Pons (tissue), 1 donor: ENCODE results near the gene ADARB1.
A peak's percentile ranks its signal among the peaks of the same experiment; 100 is the strongest.
"Not testable (repeated sequence)": the region's sequence is repeated elsewhere in the genome, so short reads cannot be mapped to it uniquely, and the experiment has no call there.

ENCODE experiments used
- DNase-seq: peaks from one replicate; pipeline ENCODE4 v3.0.0-alpha.2; 2016; ENCODE audit warnings: low spot score

The ADARB1 gene

DNA sequence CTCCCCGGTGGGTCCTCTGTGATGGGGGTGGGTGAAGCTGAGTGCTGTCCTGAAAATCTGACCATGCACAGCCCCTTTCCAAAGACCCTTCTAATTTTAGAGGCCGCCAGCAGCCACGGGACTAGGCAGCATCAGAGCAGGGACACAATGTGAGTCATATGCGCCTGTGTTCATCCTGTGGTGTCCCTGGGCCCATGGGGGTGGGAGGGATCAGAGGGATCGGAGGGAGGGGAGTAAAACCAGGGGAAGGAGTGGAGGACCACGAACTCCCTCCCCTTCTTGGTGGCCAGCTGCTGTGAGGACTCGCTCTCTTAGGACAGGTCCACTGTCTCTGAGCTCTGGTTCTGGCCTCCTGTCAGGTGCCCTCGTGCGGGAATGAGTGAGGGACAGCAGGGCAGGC is 61.5 kb downstream of the ADARB1 start:
- no peak for DNase-seq

DNA sequence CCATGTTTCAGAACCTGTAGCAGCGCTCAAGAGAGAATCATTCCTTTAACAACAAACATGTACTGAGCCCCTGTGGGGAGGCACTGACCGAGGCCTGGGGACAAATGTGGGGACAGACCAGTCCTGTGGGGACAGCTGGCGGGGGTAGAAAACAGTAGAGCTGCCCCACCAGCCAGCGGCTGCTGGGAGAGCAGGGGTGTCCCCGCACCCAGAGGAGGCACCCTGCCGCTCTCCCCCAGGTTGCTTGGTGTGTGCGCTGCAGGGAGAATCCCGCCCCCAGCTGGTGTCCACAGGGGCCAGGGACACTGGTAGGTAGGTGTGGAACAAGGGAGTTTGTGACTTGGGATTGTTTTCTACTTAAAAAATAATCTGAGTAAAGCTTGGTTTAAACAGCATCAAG is 62.1 kb downstream of the ADARB1 start:
- no peak for DNase-seq

DNA sequence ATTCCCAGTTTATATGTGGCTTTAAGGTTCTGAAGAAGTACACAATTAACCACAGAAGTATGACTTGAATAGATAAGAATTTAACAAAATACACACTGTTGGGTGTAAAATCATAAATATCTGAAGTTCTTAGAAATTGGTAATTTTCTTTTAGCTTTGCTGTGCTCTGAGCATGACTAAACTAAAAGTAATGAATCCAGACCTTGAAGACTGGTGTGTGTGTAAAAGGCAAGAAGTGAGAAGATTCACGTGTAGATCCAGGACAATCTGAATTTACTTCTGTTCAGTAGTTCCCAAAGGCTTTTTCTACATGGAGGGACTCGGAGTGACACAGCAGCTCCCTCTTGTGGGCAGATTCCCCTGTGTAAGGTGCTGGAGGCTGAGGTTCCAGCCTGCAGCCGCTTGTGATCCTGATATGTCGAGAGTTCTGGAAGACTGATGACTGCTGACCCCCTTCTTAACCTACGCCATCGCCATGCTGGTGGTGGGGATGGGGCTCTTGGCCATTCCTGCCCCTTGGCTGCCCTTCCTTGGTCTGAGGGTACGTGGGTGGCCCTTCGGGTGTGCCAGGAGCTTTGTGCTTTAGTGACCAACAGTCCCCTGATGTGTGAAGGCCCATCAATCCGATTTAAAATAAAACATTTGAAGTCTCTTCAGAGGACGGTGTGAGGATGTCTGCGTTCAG is 62.7 kb downstream of the ADARB1 start:
- peak; percentile 85 for DNase-seq

DNA sequence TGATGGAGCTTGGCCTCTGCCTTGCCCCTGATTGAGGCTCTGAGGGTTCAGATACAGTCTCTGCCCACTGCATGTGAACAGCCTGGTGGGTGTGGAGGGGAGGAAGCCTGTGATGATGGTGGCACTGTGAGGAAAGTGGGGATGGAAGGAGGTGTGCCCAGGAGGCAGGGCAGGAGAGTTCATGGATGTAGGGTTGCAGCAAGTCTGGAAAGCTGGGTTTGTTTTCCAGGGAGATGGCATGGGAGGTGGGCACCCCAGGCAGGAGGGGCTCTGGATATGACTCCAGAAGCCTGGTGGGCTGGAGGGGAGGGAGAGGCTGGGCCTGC is 63.2 kb downstream of the ADARB1 start:
- DNase-seq, result no peak

DNA sequence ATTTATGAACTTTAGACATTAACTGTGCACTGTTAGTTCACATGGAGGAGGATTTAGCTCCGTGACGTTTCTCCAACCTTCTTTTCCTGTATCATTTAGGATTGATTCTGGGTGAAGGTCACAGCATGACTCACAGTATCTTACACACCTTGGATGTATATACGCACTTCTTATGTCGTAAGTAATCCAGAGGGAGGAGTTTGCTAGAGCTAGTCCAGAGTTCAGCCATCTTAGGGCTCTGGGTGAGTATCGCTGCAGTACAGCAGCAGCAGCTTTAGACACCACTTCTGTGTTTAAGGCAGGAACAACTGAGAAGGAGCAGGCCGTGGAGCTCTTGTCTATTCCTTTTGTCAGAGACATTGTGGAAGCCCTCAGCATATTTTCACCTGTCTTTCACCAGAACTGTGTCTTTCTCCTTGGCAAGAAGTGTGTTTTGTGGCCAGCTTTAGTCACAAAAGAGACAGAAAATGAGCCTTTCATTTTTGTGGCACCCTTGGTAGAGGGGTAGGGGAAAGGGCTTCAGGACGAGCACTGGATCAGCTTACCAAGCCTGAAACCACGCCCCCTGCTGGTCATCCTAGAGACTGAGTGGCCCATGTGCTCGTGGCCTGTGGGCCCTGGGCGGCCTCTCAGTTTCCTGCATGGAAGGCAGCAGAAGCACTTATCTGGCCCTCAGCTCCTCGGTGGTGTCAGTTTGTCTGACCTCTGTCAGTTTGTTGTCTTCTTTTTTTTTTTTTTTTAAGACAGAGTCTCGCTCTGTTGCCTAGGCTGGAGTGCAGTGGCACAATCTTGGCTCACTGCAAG is 64.0 kb downstream of the ADARB1 start:
- DNase-seq, result no peak

DNA sequence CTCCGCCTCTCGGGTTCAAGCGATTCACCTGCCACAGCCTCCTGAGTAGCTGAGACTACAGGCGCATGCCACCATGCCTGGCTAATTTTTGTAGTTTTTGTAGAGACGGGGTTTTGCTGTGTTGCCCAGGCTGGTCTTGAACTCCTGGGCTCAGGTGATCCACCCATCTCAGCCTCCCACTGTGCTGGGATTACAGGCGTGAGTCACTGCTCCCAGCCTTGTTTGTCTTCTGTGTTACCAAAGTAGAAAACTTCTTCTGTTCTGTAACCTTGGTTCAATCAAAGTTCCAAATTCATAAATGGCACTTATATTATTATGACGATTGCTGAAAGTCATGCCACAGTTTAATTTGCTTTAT is 64.6 kb downstream of the ADARB1 start:
- not testable (repeated sequence) for DNase-seq

DNA sequence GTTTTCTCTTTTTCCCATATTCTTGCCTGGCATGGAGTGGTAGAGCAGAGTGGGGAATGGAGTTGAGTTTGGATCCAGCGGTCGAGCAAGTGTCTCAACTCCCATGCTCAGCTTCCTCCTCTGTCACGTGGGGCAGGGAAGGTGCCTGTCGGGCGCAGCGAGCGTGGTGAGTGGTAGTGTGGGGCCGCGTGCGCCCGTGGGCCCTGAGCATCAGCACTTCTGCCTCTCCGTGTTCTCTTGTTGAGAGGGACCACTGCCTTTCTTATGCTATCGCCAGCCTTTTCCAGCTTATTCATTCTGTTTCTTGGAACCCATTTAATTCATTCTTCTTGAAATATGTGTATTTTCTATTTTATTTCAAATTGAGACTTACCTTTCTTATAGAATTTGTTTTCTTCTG is 65.1 kb downstream of the ADARB1 start:
- no peak for DNase-seq

DNA sequence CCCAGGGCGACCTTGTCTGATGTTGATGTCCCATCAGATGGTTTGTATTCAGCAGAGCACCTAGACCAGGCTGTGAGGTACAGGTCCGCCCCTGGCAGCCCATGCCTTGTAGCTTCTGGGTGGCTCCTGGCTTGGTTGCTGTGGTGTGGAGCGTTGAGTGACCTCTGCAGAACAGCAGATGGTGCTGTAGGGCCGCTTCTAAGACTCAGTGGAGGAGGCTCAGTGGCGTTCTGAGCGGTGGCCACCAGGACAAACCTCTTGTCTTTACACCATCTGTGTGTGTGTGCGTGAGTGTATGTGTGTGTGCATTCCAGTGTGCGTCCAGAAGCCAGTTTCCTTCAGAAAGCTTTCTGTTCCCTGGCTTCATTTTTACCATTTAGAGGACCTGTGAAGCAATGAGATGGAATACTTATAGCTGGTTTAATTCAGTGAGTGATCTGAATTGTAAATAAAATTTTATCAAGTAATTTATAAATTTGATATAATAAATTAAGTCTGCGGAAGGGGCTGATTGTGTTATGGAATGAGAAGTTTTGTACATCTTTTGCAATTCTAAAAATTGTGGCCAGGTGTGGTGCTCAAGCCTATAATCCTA is 66.1 kb downstream of the ADARB1 start:
- peak; percentile 71 for DNase-seq

DNA sequence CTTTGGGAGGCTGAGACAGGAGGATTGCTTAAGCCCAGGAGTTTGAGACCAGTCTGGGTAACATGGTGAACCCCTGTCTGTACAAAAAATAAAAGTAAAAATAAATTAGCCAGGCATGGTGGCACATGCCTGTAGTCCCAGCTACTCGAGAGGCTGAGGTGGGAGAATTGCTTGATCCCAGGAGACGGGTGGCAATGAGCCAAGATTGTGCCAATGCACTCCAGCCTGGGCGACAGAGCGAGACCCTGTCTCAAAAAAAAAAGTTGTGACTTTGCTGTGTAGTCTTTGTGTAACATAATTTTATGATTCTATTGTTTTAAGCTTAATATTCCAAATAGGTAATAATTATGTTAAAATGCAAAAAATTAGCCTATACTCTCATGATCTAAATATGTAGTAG is 66.6 kb downstream of the ADARB1 start:
- DNase-seq, result not testable (repeated sequence)

DNA sequence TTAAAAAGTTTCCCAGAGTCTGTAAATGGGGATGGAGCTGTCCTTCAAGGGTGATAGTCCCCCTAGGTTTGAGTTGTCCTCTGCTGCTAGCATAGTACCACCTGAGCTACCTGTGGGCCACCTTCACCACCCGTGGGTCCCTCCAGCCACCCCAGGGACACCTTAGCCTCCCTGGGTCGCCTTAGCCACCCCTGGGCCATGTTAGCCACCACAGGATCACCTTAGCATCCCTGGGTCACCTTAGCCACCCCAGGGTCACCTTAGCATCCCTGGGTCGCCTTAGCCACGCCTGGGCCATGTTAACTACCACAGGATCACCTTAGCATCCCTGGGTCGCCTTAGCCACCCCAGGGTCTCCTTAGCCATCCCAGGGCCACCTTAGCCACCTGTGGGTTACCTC is 67.1 kb downstream of the ADARB1 start:
- DNase-seq, result no peak

DNA sequence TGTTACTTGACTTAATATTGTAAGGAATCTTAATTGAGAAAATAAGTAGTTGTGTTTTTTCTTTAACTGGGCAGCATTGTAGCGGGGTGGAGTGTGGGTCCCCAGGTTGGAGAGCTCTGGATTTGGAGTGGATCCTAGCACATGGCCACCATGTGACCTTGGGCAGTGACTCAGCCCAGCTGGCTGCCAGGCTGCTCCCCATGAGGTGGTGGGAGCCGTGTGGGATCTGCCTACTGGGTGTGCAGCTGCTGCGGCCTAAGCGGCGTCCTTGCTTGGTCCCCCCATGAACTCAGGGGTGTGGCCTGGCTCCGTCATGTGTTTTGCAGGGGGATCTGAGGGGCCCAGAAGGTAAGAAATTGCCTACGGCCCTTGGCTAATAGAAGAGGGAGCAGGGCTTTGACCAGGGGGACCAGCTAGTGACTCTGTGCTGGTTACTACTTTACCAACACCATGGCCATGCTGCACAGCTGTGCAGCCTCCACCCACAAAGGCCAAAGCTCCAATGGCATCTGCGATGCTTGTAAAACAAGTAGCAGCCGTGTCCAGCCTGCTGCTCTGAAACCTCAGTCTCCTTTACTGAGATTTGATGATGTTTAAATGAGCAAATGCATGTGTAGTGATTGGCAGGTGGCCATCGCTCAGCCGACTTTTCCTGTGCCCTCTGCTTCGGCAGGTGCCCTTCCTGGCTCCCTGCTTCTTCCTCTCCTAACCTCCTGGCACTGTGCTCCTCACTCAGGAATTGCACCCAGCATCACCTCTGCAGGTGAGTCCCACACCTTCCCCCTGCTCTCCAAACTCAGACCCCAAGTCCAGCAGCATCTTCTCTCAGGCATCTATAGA is 68.3 kb downstream of the ADARB1 start:
- DNase-seq, result no peak

DNA sequence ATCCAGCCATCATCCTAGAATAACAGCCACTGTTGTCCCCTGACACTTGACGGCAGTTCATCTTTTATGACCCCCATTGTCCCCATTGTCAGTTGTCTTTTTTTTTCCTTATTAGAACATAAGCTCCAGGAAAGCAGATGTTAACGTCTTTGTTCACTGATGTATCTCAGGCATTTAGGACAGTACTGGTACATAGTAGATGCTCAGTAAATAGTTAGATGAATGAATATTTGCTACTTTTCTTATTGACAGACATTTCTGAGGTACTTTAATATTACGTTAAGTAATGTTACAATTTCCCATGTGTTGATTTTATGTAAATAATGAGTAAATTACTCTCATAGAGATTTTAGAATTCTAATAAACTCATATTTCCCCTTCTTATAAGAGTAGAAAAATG is 69.5 kb downstream of the ADARB1 start:
- no peak for DNase-seq

DNA sequence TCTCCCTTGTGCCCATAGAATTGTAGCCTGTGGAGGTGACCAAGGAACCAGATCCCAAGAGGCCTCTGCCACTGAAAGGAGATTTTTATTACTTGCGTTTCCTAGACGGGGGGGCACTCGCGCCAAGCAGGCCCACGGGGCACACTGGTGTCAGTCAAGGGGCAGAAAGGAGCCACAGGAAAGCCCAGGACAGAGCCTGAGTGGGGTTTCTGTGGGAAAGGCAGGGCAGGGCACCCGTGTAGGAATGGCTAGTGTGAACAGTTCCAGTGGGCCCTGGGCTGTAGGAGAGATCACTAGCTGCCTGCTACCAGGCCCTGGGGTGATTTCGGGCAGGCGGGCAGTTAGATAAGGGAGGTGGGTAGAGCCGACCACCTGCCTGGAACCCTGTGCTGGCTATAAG is 70.8 kb downstream of the ADARB1 start:
- no peak for DNase-seq

DNA sequence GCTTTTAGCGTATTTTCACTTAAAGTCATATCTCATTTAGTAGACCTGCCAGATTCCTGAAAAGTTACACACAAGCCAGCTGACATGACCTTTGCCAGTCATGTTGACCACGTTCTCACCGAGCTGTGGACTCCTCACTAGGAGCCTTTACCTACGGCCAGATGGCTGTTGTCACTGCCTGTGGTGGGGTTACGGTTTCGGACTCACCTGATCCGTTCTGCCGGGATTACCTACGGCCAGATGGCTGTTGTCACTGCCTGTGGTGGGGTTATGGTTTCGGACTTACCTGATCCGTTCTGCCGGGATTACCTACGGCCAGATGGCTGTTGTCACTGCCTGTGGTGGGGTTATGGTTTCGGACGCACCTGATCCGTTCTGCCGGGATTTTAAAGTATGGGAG is 71.5 kb downstream of the ADARB1 start:
- not testable (repeated sequence) for DNase-seq

DNA sequence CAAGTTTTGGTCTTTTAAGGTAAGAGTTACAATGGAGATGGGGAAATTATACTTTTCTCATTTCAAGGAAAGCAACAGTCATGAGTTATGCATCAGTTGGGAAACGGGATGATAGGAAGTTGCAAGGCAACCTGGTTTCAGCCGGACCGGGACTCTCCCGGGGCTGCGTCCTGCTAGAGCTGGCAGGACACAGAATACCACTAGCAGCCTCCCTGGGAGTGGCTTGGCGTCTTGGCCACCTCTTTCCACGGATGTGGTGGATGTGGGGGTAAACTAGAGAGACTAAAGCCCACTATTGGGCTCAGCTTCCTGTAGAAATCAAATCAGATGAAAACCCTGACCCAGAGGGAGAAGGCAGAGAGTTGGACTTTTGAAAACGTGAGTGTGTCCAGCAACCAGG is 71.9 kb downstream of the ADARB1 start:
- DNase-seq, result no peak

DNA sequence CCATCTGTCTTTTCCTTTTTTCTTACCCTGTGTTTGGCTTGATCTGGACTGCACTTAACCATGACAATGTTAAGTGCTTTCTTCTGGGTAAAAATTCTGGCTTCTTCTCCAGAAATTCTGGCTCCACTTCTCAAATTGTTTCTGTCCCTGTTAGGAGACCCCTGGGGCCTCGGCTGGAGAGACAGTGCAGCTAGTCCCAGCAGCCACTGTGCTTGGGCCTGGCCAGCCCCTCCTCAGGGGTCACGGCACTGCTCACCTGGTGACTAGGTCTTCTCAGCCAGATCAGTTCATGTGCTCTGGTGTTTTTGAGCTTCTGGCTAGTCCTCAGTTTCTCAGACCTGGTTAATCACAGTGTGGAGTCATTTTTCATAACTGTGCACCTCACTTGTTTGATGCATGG is 72.4 kb downstream of the ADARB1 start:
- no peak for DNase-seq

DNA sequence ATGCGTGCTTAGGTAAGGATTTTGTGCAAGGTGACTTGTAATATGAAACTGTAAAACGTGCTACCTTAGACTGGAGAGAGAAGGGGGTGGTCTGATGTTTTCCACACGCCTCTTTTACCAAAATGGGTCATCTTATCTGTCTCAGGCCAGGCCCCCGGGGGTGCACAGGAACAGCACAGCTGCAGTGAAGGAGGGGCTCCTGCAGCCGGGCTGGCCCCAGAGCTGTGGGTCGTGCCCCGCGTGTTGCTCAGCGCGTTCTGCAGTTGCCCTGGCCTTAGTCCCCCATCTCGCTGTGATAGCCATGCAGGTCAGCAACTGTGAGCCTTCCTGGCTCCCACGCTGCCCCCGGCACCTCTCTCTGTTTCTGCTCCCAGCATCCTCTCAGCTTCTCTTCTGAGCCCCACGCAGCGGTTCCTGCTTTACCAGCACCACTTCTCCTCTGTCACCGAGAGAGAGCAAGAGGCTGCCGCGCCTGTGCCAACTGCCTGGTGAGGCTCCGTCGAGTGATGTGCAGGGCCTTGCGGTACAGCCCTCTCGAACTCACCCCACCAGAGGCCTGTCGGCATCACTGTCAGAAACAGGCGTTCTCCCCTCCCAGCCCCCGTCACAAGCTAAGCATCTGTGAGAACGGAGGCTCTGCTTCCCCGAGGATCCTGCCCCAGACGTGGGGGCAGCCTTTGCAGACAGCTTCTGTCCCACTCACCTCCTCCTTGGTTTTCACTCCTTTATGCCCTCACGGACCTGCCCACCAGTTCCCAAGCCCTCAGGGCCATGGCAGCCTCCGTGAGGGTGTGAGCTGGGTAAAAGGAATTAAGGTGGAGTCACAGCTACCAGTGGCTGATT is 73.3 kb downstream of the ADARB1 start:
- DNase-seq, result no peak

DNA sequence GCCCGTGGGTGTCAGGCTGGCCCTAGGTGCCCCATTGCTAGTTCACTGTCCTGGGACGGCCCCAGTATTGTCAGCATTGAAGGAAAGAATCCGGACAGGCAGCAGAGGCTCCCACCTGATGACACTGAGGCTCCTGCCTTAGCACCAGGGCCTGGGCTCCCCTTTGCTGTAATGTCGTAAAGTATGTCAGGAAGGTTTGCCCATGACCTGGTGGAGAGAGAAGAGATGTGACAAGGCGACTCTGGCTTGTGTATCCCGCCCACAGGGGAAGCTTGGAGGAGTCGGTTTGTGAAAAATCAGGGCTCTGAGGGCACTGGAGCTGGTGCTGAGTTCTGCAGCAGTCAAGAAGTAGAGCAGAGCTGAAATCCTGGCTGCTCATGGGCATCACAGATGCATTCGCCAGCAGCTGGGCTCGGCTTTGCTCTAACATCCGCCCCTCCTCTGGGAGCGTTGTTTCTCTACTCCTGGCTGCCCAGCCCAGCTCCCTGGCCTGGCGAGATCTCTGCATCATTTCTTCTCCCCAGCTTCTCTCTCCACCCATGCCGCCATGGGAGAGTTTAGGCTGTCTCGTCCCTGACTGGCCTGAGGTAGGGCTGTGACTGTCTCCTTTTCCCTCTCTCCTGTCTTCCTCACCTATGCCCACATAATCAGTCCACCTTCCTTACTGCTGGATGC is 74.1 kb downstream of the ADARB1 start:
- DNase-seq, result no peak

DNA sequence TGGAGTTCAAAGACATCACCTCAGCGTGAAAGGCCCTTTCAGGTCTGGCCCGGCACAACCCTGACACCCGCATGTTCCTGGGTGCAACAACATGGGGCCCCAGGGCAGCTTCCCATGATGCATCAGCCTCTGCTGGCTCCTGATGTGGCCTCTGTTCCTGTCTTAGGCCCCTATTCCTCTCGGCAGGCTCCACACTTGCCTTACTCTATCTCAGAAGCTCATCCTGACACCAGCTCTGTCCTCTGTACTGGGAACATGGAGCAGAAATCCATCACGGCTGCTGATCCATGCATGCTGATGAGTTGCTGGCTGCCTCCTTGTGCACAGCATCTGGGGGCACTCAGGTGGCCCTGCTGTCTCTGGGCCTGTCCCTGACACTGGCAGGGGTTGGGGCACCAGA is 74.6 kb downstream of the ADARB1 start:
- no peak for DNase-seq

DNA sequence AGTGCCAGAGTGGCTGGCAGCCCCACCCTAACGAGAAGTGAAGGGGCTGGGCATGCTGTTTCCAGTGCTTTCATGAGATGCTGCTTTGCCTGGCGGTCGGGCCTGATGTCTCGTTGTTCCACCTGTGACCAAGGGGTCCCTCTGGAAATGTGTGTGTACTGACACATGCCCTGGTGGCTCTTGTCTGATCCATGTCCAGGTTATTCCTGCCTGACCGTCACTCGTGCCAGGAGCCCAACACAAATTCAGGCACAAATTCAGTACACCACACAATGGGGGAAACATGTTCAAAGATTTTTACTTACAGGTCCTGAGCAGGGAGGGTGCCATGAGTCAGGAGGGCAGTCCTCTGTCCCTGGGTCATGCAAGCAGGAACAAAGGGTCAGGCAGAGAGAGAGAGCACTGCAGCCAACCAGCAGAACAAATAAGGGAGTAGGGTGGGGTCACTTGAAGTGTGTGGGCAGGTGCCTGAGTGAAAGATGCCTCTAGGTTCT is 76.3 kb downstream of the ADARB1 start:
- no peak for DNase-seq
